ENCODE measurements around the gene FTO.

DNA sequence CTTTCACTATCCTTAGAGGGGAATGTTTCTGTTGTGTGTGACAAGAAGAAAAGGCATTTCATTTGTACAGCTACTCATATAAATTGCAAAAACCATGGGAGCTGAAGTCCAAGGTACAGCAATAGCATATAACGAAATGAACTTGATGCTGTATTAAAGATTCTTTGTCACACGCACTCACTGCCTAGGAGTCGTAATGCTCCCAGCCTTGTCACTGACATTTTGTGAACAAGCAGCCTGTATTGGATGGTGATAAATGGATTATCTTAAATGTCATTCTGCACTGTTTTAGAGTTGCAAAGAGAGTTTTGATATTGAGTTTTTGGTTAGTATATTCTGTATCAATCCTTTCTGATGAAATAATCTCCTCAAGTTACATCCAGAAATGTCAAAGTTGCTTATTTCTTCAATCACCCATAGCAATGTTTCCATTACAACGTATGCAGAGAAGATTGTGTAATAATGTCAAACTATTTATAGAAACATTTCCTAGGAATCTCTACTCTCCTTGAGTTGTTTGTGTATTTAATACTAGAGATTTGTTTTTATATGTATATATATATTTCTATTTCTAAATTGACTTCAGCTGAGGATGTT lies 270.6 kb downstream of the FTO start:
- TF ChIP-seq, protein P1, sequence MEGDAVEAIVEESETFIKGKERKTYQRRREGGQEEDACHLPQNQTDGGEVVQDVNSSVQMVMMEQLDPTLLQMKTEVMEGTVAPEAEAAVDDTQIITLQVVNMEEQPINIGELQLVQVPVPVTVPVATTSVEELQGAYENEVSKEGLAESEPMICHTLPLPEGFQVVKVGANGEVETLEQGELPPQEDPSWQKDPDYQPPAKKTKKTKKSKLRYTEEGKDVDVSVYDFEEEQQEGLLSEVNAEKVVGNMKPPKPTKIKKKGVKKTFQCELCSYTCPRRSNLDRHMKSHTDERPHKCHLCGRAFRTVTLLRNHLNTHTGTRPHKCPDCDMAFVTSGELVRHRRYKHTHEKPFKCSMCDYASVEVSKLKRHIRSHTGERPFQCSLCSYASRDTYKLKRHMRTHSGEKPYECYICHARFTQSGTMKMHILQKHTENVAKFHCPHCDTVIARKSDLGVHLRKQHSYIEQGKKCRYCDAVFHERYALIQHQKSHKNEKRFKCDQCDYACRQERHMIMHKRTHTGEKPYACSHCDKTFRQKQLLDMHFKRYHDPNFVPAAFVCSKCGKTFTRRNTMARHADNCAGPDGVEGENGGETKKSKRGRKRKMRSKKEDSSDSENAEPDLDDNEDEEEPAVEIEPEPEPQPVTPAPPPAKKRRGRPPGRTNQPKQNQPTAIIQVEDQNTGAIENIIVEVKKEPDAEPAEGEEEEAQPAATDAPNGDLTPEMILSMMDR (IDR thresholded peaks at IDR 0.05) = no peak
- TF ChIP-seq POLR2AphosphoS5 (IDR thresholded peaks at IDR 0.05) (no peak), POLR2A (IDR thresholded peaks at IDR 0.05) (no peak), EP300 (IDR thresholded peaks at IDR 0.05) (no peak)
